ENCODE results near the gene TBCD.

Gene TBCD

DNA sequence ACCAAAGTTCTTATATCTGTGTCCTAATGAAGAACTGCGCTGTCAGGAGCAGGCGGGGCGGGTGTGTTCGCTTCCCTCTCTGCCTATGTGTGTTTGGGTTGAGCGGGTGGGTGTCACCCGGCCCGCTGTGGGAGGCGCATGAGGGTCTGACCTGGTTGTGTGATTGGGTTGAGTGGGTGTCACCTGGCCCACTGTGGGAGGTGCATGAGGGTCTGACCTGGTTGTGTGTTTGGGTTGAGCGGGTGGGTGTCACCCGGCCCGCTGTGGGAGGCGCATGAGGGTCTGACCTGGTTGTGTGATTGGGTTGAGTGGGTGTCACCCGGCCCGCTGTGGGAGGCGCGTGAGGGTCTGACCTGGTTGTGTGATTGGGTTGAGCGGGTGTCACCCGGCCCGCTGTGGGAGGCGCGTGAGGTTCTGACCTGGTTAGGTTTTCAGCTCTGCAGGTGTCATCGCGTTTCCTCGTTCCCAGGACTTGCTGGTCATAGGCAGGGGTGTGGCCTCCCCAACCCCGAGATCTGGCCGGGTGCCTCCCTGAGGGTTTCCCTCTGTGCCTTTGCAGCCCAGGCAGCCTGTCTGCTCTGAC, 157.5 kb downstream of the TBCD start:
- DNase-seq: peak; percentile 56

DNA sequence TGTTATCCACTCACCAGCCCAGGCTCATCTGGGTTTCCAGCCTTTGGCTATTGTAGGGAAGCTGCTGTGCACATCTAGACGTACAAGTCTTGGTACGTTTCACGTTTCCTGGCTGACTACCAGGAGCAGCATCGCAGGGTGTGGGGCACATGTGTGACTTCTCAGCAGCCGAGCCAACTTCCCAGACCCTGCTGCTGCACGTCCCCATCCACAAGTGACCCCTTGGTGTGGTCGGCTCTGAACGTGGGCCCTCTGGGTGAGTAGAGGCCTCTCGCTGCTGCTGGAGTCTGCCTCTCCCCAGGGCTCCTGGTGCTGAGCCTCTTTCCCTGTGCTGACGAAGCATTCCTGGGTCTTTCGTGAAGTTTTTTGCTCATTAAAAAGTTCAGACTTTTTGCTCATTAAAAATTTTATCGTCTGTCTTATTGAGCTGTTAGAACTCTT, 158.2 kb downstream of the TBCD start:
- no peak for DNase-seq

DNA sequence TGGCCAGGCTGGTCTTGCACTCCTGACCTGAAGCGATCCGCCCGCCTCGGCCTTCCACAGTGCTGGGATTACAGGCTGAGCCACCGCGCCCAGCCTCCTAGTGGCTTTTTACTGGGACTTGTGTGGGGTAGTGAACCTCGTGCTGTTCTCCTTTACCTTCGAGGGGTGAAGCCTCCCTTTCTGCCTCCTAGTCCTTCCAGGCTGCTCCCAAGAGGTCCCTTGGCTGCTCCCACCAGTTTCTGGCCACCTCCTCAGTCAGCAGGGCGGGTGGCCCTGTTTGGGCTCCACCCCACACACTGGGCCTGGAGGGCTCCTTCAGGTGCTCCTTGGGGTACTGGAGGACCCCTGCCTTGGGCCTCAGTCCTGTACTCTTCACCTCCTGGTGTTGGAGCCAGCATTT, 158.9 kb downstream of the TBCD start:
- DNase-seq: no peak

DNA sequence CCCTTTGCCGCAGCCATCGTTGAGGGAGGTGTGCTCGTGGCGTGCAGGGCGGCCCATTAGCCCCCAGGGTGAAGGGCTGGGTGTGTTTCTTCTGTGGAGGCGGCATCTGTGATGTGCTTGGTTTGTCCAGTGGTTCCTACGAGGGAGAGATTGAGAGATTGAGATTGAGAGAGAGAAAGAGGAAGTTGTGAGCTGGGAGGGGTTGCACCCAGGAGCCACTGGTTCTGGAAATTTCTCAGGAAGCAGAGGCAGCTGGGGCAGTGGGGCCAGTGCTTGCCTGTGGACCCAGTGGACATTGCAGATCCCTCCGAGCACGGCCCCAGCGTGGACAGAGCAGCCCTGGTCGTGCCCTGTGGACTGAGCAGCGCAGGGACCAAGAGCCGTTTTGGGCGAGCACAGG, 160.0 kb downstream of the TBCD start:
- no peak for DNase-seq

DNA sequence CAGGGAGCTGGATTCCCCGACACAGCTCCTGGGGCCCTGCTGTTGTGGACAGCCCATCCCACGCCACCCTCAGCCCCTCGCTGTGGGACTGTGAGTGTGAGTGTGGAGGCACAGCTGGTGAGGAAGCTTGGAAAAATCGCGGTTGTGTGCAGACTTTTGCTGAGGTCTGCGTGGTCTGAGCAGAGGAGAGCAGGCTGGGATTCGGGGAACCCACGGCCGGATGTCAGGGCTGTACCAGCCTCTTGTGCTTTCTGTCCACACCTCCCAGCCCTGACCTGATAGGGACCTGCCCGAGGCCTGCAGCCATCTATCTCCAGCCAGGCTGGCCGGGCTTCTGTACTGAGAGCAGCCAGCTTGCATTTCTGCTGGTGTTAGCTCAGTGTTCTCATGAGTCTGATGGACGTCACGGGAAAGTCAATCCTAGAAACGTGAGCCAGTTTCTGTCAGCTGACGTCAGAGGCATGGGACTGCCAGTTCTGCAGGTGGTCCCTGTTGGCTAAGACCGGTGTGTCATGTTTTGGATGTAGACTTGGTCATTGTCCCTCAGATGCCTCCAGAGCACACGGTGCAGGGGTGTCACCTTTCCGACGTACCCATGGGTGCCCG, 160.7 kb downstream of the TBCD start:
- DNase-seq: no peak

DNA sequence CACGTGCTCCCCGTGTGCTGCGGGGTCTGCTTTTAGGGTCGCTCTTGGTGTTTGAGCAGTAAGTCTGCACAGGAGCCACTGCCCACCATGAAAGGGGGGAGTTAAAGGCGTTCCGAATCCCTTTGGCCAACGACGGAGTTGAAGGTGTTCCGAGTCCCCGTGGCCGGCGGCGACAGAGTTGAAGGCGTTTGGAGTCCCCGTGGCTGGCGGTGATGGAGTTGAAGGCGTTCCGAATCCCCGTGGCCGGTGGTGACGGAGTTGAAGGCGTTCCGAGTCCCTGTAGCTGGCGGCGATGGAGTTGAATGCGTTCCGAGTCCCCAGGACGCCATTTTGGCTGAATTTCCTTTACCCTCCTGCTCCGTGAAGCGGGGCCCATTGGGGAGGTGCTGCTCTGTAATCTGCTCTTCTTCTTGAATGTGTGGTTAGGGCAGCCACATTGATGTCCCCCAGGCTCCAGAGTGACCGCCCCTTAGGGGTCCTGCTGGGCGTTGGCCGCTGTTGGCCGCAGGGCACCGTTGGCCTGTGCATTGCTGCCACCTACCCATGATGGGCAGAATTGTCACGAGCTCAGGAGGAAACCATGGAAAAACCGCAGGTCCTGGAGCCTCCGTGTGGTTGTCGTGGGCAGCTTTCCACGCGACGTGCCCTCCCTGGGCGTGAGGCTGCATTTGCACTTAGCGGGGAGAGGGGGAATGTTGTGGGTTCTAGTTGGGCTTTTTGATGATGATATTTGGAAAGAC, 161.6 kb downstream of the TBCD start:
- no peak for DNase-seq

DNA sequence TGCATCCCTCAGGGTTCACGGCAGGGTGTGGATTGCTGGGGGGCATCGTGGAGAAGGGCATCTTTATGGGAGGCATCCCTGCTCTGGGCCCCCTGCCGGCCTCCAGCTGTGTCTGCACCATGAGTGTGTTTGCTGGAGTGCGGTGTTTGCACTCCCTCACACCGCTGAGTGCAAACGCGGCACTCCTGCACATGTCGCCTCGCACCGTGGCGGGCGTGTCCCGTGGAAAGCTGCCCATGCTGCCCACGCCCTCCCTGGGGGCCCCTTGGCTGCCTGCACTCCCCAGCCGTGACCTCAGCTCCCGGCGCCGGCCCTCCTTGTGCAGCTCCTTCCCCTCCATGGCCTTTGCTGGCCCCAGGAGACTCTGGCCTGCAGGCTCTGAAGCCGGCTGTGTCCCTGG, 162.5 kb downstream of the TBCD start:
- no peak for DNase-seq

DNA sequence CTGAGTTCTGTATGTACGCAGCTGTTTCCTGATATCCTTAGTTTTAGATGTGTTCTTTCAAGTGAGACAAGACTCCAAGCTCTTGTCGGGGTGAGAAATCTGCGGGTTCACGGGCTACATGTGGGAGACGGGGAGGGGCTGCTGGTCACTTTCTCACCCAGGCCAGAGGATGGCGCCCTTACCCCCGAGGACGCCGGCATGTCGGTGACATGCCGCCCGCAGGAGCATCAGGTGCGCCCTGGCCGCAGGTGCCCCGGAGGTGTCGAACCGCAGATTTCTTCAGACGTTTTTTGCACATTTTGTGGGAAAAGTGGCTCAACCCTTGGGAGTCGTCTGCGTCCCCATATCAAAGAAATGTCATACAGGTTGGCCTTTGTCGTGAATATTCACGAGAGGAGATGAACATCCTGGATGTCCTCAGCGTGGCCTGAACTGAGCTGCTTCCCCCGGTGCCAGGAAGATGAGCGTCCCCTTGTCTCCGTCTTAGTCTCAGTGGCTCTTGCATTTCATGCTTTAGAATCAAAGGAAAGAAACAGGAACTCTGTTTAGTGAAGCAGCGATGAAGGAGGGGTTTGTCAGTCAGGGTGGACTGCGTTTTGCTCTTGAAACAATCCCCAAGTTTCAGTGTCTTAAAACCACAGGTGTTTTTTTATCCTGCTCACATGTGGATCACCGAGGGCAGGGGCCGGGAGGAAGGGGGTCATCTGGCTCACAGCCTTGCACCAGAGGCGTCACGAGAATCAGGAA, 163.3 kb downstream of the TBCD start:
- no peak for DNase-seq

DNA sequence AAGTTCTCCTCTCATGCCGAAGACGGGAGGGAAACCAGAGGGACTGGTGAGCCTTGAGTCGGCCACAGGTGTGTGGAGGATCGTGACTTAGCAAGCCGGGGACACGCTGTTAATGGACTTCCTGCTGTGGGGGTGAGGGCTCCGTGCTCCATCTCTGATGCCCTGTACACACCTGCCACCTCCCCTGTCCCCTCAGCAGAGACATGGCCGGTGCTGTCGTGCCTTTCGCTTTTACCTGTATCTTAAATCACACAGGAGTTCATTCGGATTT, 163.8 kb downstream of the TBCD start:
- no peak for DNase-seq

DNA sequence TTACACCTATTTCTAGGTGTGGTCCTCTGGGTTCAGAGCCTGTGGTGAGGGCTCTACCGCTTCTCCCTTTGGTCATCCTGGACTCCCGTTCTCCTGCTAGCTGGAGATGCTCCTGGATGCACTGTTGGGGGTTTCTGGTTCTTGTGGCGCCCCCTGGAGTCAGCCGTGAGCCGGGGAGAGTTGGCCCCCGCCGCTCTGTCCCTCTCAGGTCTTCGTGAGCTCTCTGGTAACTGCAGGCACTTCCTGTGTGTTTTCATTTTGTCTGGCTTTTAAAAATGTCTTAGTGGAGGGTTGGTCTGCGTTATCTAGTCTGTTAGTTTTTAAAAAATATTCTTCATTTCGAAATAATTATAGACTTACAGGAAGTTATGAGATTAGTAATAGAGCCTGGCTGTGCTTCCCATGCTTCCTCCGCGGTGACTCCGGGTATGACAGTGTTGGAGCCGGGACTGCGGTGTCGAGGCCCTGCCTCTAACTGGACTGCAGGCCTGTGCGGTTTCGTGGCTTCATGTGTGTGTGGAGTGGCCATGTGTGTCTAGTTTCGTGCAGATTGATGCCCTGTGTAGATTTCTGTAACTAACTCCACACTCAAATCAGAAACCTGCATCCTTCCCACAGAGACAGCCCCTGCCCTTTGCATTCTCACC, 166.0 kb downstream of the TBCD start:
- DNase-seq: peak; percentile 23

DNA sequence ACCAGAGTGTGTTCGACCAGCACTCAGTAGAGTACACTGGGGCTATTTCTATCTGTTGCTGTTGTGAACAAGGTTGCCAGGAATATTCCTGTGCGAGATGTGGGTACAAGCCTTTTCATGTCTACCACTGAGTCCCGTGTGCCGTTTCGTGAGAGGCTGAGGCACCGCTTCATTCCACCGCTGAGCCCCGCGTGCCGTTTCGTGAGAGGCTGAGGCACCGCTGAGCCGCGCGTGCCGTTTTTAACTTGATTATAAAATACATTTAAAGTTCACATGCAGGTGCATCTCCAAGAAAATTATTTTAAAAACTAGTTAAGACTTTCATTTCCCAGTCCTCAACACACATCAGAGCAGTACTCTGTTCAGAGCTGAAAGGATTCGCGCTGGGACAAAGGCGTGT, 166.6 kb downstream of the TBCD start:
- no peak for DNase-seq

DNA sequence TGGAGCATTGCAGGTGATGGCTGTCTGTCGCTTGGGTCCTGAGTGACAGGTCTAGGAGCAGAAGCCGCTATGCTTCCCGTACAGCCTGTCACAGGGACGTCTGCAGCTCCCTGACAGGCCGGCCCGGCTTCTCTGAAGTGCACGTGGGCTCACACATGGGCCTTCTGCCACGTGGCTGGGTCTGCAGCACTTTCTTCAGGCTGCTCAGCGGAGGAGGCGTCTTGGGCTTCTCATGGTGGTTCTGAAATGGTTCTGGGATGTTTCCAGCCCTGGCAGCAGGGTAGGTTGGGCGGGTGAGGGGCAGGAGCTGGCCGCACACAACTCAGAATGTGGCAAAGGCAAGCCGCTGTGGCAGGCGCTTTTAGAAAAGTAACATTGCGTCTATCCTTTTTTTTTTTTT, 168.3 kb downstream of the TBCD start:
- no peak for DNase-seq

DNA sequence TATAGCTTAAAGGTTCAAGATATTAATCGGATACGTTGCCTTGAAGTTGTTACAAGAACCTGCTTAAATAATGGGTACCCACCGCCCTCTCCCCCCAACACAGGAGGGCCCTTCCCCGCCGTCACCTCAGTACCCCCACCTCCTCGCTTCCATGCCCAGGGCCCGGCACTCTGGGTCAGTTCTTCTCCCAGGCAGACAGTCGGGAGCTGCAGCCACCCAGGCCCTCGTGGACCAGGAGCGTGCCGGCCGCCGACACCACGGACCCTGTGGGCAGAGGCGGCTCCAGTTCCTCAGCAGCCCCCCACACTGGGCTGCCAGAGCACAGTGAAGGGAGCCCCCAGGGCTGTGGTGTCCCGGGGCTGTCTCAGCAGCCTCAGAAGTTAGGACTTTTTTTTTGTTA, 168.8 kb downstream of the TBCD start:
- no peak for DNase-seq

DNA sequence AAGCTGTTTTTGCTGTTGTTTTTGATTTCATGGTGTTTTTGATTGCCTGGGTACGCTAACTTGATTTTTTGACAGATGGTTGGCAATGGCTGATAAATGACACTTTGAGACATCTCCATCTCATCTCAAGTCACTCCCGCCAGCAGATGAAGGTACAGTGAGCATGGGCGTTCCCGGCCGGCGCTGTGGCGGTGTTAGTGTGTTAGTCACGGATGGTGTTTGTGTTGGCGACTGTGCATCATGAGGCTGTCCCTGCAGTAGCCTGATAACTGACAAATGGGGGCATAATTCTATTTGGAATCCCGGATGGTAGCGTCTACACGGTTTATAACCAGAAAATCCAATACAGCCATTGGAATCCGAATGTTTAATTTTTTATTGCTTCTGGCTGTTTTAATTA, 169.6 kb downstream of the TBCD start:
- DNase-seq: no peak

DNA sequence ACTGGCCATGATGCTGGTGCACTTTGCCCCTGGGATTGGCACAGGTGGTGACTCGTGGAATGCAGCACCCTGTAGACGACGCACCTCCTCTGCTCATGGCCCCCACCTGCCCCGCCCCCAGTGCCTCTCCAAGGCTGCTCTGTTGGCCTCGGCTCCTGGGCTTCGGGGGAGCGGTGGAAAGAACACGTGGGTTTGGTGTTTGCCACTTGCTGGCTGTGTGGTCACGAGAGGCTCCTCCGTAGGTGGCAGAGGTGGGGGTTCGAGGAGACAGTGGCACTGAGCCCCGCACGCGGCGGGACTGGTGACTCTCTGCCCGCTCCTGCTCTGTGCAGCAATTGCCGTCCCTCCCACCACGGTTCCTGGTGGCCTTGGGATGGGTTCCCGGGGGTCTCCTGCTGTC, 170.8 kb downstream of the TBCD start:
- no peak for DNase-seq

DNA sequence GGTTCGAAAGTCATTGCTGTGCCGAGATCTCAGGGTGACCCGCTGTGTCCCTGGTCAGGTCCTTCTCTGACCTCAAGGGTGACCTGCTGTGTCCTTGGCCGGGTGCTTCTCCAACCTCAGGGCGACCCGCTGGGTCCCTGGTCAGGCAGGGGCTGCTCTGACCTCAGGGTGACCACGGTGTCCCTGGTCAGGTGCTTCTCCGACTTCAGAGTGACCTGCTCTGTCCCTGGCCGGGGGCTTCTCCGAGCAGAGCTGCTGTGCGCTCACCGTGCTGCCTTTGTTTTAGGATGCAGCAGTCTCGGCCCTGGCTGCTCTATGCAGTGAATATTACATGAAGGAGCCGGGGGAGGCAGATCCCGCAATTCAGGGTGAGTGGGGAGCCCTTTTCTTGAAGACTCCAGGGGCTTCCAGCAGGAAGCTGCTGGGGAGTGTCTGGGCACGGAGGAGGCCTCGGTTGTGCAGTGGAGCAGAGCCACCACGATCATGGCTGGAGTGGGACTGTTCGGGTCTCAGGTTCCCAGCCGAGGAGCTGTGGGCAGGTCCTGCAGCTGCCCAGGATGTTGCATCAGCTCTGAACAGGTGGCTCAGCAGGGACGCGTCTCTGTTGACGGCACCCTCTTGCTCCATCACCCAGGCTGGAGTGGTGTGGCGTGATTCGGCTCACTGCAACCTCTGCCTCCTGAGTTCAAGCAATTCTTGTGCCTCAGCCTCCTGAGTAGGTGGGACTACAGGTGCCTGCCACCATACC, 171.7 kb downstream of the TBCD start:
- DNase-seq: no peak

DNA sequence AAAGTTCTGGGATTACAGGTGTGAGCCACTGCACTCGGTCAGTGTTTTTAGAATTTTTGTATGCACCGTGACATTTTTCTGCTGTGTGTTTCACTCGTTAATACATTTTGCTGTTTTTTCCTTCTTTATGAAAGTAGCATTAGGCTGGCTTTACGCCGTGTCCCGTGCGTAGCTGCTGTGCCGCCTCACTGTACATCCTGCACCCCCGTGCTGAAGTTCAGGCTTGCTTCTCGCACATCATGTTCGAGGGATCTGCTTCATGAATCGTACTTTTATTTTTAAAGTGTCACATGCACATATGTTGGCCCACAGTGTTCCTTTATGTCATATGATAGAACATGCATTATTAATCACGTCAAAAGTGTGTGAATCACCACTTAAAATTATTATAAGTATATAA, 172.3 kb downstream of the TBCD start:
- DNase-seq: no peak

DNA sequence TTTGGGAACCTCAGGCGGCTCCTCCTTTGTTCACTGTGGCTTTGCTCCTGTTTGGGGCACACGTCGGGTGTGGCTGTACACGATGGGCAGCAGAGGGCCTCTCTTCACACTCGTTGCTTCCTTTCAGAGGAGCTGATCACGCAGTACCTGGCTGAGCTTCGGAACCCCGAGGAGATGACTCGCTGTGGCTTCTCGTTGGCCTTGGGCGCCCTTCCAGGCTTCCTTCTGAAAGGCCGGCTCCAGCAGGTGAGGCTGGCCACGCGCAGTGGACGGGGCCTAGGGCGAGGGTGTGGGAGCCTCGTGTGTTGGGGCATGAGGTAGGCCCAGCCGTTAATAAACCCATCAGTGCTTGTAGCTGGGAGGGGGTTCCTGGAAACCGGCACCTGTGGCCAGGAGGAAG, 172.9 kb downstream of the TBCD start:
- no peak for DNase-seq

DNA sequence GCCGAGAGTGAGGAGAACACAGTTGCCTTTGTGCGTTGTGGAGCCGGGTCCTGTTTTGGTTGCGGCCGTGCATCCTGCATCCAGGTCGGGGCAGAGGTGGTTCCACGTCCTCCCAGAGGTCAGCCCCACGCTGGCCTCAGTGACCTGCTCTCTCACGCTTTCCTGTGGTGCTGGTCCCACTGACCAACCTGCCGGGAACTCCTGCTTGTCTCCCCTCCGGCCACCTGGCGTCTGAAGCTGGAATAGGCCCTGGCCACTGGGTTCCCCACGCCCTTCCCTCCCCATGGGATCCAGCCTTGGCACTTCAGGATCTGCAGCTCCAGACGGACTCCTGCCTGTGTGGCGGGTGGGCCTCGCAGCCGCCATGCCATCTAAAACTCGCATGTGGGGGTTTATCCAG, 173.5 kb downstream of the TBCD start:
- DNase-seq: no peak

DNA sequence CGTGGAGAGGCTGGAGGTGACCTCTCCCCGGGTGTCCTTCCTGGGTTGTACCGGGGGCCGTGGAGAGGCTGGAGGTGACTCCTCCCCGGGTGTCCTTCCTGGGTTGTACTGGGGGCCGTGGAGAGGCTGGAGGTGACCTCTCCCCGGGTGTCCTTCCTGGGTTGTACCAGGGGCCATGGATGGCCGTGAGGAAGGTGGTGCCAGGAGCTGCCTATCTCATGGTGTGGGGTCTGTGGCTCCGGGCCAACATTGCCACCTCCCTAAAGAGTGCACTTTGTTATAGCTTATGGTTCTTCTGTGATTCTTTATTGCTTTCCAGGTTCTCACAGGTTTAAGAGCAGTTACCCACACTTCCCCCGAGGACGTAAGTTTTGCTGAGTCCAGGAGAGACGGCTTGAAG, 174.2 kb downstream of the TBCD start:
- DNase-seq: no peak

DNA sequence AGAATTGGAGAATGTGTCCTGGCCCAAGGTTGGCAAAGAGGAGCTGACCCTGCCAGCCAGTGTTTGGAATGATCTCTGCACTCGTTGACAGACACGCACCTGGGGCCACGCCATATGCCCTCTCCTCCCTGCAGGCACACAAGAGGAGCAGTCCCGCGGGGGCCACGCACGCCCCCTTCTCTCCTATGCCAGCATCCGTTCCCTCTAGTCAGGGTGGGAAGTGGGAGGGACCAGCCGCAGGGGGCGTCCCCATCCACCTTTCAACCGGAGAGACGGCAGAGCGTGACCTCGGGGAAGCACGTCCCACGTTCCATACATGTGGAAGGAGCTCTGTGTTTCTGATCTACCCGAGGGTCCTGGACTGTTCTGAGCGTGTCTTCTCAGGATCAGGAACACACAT, 174.9 kb downstream of the TBCD start:
- DNase-seq: no peak

DNA sequence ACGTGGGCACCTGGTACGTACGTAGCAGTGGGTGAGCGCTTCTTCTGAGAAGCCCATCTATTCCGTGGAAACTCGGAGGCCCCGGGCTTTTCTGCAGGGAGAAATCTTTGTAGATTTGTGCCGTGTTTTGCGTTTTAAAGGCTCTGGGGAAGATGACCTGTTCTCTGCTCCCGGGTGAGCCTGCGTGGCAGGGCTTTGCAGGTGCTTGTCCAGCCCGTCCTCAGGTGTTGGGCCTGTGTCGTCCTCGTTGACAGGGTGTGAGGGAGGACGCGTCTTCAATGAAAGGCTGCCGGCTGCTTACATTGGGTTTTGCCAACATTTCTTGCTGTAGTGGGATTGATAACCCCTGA, 175.4 kb downstream of the TBCD start:
- no peak for DNase-seq
